DND-41 (cell line): ENCODE data around the gene MAGI1.

Source experiments
- ATAC-seq: fragments of 200-7000 bp; cut with Tn5 transposase; 3 replicates; pipeline ENCODE4 v1.9.1; 2021; ENCODE audit warnings: low read depth; ENCODE audit not compliant: insufficient read depth
- DNase-seq: peaks from one replicate; pipeline ENCODE4 v3.0.0-alpha.2; 2020
- H2AFZ ChIP-seq: 2 replicates; pipeline ENCODE4 v1.6.0; 2012; ENCODE audit warnings: low read depth, low read length
- H3K27ac ChIP-seq: 2 replicates; pipeline ENCODE4 v1.5.1; 2012; ENCODE audit warnings: low read length, inconsistent platforms
- H3K27me3 ChIP-seq: fragments of 200-600 bp; sonication (generic); 2 replicates; pipeline ENCODE4 v1.6.0; 2012; ENCODE audit warnings: low read length, mild to moderate bottlenecking, inconsistent platforms; ENCODE audit not compliant: insufficient read depth, poor library complexity
- H3K36me3 ChIP-seq: 2 replicates; pipeline ENCODE4 v1.5.1; 2012; ENCODE audit warnings: low read length, inconsistent platforms; ENCODE audit not compliant: insufficient read depth
- H3K4me1 ChIP-seq: 2 replicates; pipeline ENCODE4 v1.5.1; 2012; ENCODE audit warnings: mild to moderate bottlenecking, low read length; ENCODE audit not compliant: insufficient read depth
- H3K4me2 ChIP-seq: 2 replicates; pipeline ENCODE4 v1.6.0; 2012; ENCODE audit warnings: mild to moderate bottlenecking, moderate library complexity, low read length, inconsistent platforms; ENCODE audit not compliant: insufficient read depth
- H3K4me3 ChIP-seq, 2 experiments: fragments of 200-600 bp in 1 of 2; shearing (Covaris generic) in 1 of 2; 2 replicates each; pipeline ENCODE4 v1.5.1; 2012 to 2016; ENCODE audit warnings: inconsistent platforms in 2 of 2, low read length in 2 of 2, mild to moderate bottlenecking in 2 of 2, low read depth in 1 of 2, moderate library complexity in 1 of 2
- H3K79me2 ChIP-seq: 2 replicates; pipeline ENCODE4 v1.6.0; 2012; ENCODE audit warnings: low read length, inconsistent platforms; ENCODE audit not compliant: insufficient read depth
- H3K9ac ChIP-seq: 2 replicates; pipeline ENCODE4 v1.6.0; 2012; ENCODE audit warnings: low read depth, mild to moderate bottlenecking, inconsistent platforms, low read length, moderate library complexity
- H3K9me3 ChIP-seq: 2 replicates; pipeline ENCODE4 v1.5.1; 2012; ENCODE audit warnings: low read length, moderate library complexity, mild to moderate bottlenecking, inconsistent platforms; ENCODE audit not compliant: insufficient read depth, severe bottlenecking
- H4K20me1 ChIP-seq: 2 replicates; pipeline ENCODE4 v1.6.0; 2012; ENCODE audit warnings: low read length; ENCODE audit not compliant: insufficient read depth
- CTCF ChIP-seq: IDR thresholded peaks from 2 replicates; pipeline ENCODE4 v1.5.1; 2012; ENCODE audit warnings: borderline replicate concordance, low read length, moderate library complexity, mild to moderate bottlenecking; ENCODE audit not compliant: poor library complexity, severe bottlenecking; ENCODE audit errors: extremely low read depth
- EZH2 ChIP-seq: IDR thresholded peaks from 3 replicates; pipeline ENCODE4 v1.6.1; 2012; ENCODE audit warnings: borderline replicate concordance, low read depth, mild to moderate bottlenecking, moderate library complexity, low read length, inconsistent platforms; ENCODE audit not compliant: severe bottlenecking

Gene MAGI1

GRCh38 chr3:65879372-65879771 is 159.3 kb downstream of the MAGI1 start:
- no peaks in the 10 kb centered on the region for H3K4me1 ChIP-seq
- H3K79me2 ChIP-seq = no peaks in the 10 kb centered on the region
- H4K20me1 ChIP-seq = no peaks in the 10 kb centered on the region
- H3K9ac ChIP-seq = no peak overlapping the region
- no peak overlapping the region for H3K4me2 ChIP-seq
- TF ChIP-seq EZH2 (no peak), CTCF (no peak)
- DNase-seq (no peak), ATAC-seq (no peak)
- H3K27me3 ChIP-seq = no peaks in the 10 kb centered on the region
- no peak overlapping the region for H2AFZ ChIP-seq
- no peak overlapping the region for H3K4me3 ChIP-seq
- no peaks in the 10 kb centered on the region for H3K9me3 ChIP-seq
- no peaks in the 10 kb centered on the region for H3K36me3 ChIP-seq
- H3K27ac ChIP-seq = no peak overlapping the region

- Histone ChIP-seq H3K4me2 (no peak overlapping the region), H3K27me3 (no peaks in the 10 kb centered on the region), H3K9ac (no peak overlapping the region), H3K9me3 (no peaks in the 10 kb centered on the region), H3K79me2 (no peaks in the 10 kb centered on the region), H3K36me3 (no peaks in the 10 kb centered on the region), H3K27ac (no peak overlapping the region), H2AFZ (no peak overlapping the region), H3K4me1 (no peaks in the 10 kb centered on the region), H3K4me3 (no peak overlapping the region), H4K20me1 (no peaks in the 10 kb centered on the region)
- ATAC-seq (no peak), DNase-seq (no peak)
- no peak for TF ChIP-seq EZH2
Measured at GRCh38 chr3:65878831-65879230, 159.9 kb downstream of the MAGI1 start.

- DNase-seq = no peak
- H3K36me3 ChIP-seq = no peaks in the 10 kb centered on the region
- H3K27me3 ChIP-seq = no peaks in the 10 kb centered on the region
- no peaks in the 10 kb centered on the region for H4K20me1 ChIP-seq
- no peak overlapping the region for H3K27ac ChIP-seq
- H3K9ac ChIP-seq = no peak overlapping the region
- ATAC-seq = no peak
- H3K79me2 ChIP-seq = no peaks in the 10 kb centered on the region
- H3K4me1 ChIP-seq = no peaks in the 10 kb centered on the region
- TF ChIP-seq EZH2 = no peak
- no peak overlapping the region for H3K4me3 ChIP-seq
- H2AFZ ChIP-seq = no peak overlapping the region
- no peaks in the 10 kb centered on the region for H3K9me3 ChIP-seq
- H3K4me2 ChIP-seq = no peak overlapping the region
Measured at GRCh38 chr3:65877160-65877559, 161.6 kb downstream of the MAGI1 start.

- Histone ChIP-seq H3K4me3 (no peak overlapping the region), H3K27me3 (no peaks in the 10 kb centered on the region), H4K20me1 (no peaks in the 10 kb centered on the region), H3K9ac (no peak overlapping the region), H3K27ac (no peak overlapping the region), H3K36me3 (no peaks in the 10 kb centered on the region), H2AFZ (no peak overlapping the region), H3K4me1 (no peaks in the 10 kb centered on the region), H3K79me2 (no peaks in the 10 kb centered on the region), H3K9me3 (no peaks in the 10 kb centered on the region), H3K4me2 (no peak overlapping the region)
- ATAC-seq (no peak), DNase-seq (no peak)
- TF ChIP-seq EZH2 (no peak), CTCF (no peak)
Measured at GRCh38 chr3:65876028-65876420, 162.7 kb downstream of the MAGI1 start.
